ENCODE measurements around the gene PFKP. TPM values are rescaled to one million over a fixed set of nuclear protein-coding genes. Genes with fewer than 3 reads are reported as not detected.

The PFKP gene
- total and polyA plus RNA-seq, 2 experiments from 2014 or later, result 24.6 to 48.9 TPM

DNA sequence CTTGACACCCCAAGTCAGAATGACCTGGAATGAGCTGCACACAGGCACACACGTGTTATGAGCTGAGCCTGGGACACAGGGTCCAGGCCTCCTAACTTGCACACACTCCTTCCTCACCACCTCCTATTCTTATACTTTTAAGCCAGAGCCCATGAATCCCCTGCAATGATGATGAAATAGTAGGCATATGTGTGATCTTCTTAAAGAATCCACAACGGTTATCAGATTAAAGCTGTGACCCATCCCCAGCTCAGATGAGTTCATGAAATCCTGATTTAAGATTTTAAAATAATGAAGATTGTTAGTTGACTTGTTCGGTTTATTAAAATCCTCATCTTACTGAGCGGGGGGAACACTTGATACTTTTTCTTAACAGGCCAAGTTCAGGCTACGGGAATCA, 66.6 kb downstream of the PFKP start:
- 84% methylated on average over 5 of the region's 5 CpGs for WGBS (ENCODE audit: low lambda C conversion rate, missing lambda C conversion rate)
- DNase-seq (ENCODE audit: low spot score), result no peak
- Histone ChIP-seq H3K4me2 (no peak overlapping the region), H4K20me1 (ENCODE audit: insufficient read depth, poor library complexity, severe bottlenecking) (no peaks in the 10 kb centered on the region), H3K4me1 (ENCODE audit: insufficient read depth) (no peaks in the 10 kb centered on the region), H3K36me3 (replicated peaks; ENCODE audit: insufficient read depth, low read depth) (no peaks in the 10 kb centered on the region), H3K9me2 (replicated peaks; ENCODE audit: insufficient read depth) (no peaks in the 10 kb centered on the region), H3K4me3 (no peak overlapping the region), H3K27me3 (no peaks in the 10 kb centered on the region), H2AFZ (no peak overlapping the region), H3K27ac (no peak overlapping the region), H3K79me2 (no peaks in the 10 kb centered on the region), H3K9me3 (ENCODE audit: low read depth) (no peaks in the 10 kb centered on the region)
- no peak for TF ChIP-seq CTCF (IDR thresholded peaks at IDR 0.05; ENCODE audit: poor library complexity)
- no peak for TF ChIP-seq EZH2phosphoT487 (IDR thresholded peaks at IDR 0.05; ENCODE audit: low read depth, severe bottlenecking, unreplicated experiment)
- TF ChIP-seq EZH2 (IDR thresholded peaks at IDR 0.05; ENCODE audit: borderline replicate concordance), result no peak

- H4K20me1 ChIP-seq (ENCODE audit: insufficient read depth, poor library complexity, severe bottlenecking), result no peaks in the 10 kb centered on the region
- TF ChIP-seq EZH2 (IDR thresholded peaks at IDR 0.05; ENCODE audit: borderline replicate concordance) (no peak), CTCF (IDR thresholded peaks at IDR 0.05; ENCODE audit: poor library complexity) (no peak), EZH2phosphoT487 (IDR thresholded peaks at IDR 0.05; ENCODE audit: low read depth, severe bottlenecking, unreplicated experiment) (no peak)
- WGBS (ENCODE audit: low lambda C conversion rate, missing lambda C conversion rate), result 93% methylated on average over 3 of the region's 3 CpGs
- no peaks in the 10 kb centered on the region for H3K9me2 ChIP-seq (replicated peaks; ENCODE audit: insufficient read depth)
- no peaks in the 10 kb centered on the region for H3K4me1 ChIP-seq (ENCODE audit: insufficient read depth)
- no peak overlapping the region for H3K27ac ChIP-seq
- no peak overlapping the region for H2AFZ ChIP-seq
- H3K36me3 ChIP-seq (replicated peaks; ENCODE audit: insufficient read depth, low read depth), result peaks cover 2% of the 10 kb centered on the region
- H3K4me3 ChIP-seq, result no peak overlapping the region
- H3K27me3 ChIP-seq, result no peaks in the 10 kb centered on the region
- DNase-seq (ENCODE audit: low spot score), result no peak
- no peak overlapping the region for H3K4me2 ChIP-seq
- no peaks in the 10 kb centered on the region for H3K9me3 ChIP-seq (ENCODE audit: low read depth)
- no peaks in the 10 kb centered on the region for H3K79me2 ChIP-seq
These were observed 67.7 kb downstream of the PFKP start for GRCh38 chr10:3135006-3135405.

GRCh38 chr10:3136336-3136735, 69.0 kb downstream of the PFKP start:
- H2AFZ ChIP-seq, result no peak overlapping the region
- H3K4me1 ChIP-seq (ENCODE audit: insufficient read depth), result no peaks in the 10 kb centered on the region
- no peak for DNase-seq (ENCODE audit: low spot score)
- peaks cover 7% of the 10 kb centered on the region for H3K36me3 ChIP-seq (replicated peaks; ENCODE audit: insufficient read depth, low read depth)
- TF ChIP-seq EZH2 (IDR thresholded peaks at IDR 0.05; ENCODE audit: borderline replicate concordance) (no peak), EZH2phosphoT487 (IDR thresholded peaks at IDR 0.05; ENCODE audit: low read depth, severe bottlenecking, unreplicated experiment) (no peak), CTCF (IDR thresholded peaks at IDR 0.05; ENCODE audit: poor library complexity) (no peak)
- no peaks in the 10 kb centered on the region for H3K27me3 ChIP-seq
- H3K4me2 ChIP-seq, result no peak overlapping the region
- H3K27ac ChIP-seq, result no peak overlapping the region
- no peaks in the 10 kb centered on the region for H3K9me3 ChIP-seq (ENCODE audit: low read depth)
- H3K79me2 ChIP-seq, result no peaks in the 10 kb centered on the region
- H3K4me3 ChIP-seq, result no peak overlapping the region
- 93% methylated on average over 14 of the region's 14 CpGs for WGBS (ENCODE audit: low lambda C conversion rate, missing lambda C conversion rate)
- H3K9me2 ChIP-seq (replicated peaks; ENCODE audit: insufficient read depth), result no peaks in the 10 kb centered on the region
- no peaks in the 10 kb centered on the region for H4K20me1 ChIP-seq (ENCODE audit: insufficient read depth, poor library complexity, severe bottlenecking)
